DMS53 treated with DMSO at 0.1 percent for 48 hours (cell line): ENCODE results near the gene FGGY.
A peak's percentile ranks its signal among the peaks of the same experiment; 100 is the strongest.
"Not testable (repeated sequence)": the region's sequence is repeated elsewhere in the genome, so short reads cannot be mapped to it uniquely, and the experiment has no call there.

Experiments
- DNase-seq: peaks from one replicate; lab custom pipeline; 2025; ENCODE audit not compliant: unreplicated experiment; lab: John Stamatoyannopoulos, UW

FGGY gene

DNA sequence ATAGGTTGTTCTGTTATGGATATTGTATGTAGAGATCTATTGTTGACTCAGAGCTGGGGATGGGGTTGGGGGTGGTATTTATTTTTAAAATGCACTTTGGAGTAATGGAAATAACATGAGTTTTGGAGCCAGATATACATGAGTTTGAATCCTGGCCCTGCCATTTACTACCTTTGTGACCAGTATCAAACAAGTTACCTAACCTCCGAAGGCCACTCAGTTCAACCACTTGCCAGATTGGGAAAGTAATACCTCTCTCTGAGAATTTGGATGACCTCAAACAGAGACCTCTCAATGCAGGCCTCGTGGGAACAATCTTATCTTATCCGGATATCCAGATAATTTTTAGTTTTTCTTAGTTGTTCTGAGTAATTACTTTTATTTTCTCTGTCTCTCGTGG, 181.0 kb downstream of the FGGY start:
- DNase-seq = no peak

DNA sequence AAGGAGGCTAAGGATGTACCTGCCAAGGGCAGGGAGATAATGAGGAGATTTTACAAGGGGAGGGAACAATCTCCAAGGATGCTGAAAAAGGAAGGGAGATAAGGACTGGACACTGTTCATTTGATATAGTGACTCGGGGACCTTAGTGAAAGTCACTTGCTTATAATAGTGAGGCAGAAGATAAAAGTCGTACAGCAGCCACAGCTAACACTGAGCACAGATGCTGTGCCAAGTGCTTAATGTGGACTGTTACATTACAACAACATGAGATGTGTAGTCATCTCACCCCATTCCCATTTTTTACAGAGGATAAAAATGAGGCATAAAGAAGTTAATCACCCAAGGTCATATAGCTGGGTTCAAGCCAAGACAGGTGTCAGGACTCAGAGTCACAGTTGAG, 181.9 kb downstream of the FGGY start:
- DNase-seq = no peak

DNA sequence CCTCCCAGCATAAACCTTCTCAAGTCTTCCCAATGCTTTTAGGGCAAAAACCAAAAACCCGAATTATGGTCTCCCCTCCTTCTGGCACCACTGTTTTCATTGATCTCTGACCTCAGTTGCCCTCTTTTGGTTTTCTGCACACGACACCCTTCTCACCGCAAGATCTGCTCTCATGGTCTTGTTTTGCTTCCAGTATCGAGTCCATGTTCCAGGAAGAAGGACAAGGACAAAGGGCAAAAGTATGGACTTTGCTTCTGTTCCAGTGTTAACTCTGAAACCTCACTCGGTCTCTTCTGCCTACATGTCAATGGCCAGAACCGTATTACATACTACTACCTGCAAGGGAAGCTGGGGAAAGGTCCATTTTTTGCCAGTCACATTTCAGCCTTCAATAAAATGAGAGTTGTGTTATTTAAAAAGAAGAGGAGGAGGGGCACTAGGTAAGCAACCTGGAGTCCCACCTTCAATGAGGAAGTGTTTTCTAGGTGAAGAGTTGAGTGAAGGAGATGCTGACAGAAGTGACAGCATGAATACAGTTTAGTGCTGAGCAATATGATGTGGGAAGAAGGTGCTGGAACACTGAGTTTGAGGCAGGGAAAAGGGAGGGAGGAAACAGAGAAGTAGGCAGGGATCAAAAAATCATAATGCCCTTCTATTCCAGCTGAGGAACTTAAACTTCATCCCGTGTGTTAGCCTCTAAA, 183.4 kb downstream of the FGGY start:
- DNase-seq = no peak

DNA sequence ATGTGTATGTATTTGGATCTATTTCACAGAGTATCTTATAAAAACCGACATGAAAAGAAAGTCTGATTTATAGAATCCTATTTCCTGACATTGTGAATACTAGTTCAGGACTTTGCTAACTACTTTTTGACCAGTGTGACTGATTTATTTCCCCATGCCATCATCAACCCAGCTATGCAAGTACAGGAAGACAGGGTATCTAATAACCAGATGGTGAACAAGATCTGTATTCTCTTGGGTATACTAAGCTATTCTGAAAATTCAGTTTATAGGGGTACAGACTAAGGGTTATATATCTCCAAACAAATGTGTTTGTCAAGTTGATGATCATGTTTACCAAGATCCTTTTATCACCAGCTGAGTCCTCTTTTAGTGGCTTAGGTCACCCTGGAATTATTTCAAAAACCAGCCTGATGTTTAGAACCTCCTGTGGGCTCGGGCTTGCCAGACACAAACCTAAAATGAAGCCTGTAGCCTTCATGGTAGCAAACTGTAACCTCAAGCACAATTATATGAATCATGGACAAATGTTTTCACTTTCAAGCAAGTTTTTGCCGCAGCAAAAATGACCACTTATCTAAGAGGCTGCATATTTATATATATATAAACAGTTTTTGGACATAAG, 185.1 kb downstream of the FGGY start:
- no peak for DNase-seq

DNA sequence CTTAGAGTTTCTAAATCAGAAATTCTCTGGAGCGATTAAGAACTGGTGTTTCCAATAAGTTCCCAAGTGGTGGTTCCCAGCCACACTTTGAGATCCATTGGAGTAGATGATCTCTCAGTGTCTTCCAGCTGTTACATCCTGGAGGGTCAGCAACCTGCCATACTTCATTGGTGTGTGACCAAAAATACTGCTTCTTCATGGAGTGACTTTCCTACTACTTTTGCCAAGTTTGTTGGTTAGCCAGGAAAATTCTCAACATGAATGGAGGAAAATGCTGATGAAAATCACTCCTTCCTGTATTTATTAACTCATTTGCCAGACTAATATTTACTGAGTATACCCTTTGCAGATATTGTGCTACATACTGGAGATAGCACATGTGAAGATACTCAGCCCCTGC, 186.1 kb downstream of the FGGY start:
- DNase-seq = no peak

DNA sequence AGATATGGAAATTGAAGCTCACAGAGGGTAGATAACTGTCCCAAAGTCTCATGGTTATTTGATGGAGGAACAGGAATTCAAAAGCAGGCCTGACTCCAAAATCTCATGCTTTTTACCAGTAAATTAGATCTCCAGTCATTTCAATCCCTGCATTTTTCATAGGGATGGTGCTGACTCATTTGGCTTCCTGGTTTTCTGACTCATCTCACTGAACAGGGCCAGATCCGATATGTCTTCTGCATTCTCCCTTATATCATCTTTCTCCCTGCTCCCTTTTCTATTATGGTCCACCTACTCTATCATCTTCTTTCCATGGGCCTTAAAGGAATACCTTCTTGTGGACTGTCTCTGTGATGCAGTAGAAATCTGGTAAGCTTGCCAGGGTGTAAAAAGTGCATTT, 187.2 kb downstream of the FGGY start:
- peak; percentile 30 for DNase-seq

DNA sequence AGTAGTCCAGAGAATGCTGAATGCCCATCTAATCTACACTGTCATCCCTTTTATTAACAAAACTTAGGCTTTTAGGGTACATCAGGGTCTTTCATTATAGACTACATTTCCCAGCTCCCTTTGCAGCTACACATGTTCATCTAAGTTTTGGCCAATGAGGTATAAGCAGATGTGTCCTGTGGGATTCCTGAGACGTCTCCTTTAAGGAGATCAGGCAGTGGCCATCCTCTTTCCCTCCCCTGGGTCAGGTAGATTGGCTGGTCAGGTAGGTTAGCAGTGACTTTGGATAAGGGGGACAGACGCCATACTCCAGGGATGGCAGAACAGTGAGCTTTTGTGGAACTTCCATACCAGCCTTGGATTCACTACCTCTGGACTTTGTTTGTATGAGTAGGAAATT, 188.3 kb downstream of the FGGY start:
- DNase-seq = no peak

DNA sequence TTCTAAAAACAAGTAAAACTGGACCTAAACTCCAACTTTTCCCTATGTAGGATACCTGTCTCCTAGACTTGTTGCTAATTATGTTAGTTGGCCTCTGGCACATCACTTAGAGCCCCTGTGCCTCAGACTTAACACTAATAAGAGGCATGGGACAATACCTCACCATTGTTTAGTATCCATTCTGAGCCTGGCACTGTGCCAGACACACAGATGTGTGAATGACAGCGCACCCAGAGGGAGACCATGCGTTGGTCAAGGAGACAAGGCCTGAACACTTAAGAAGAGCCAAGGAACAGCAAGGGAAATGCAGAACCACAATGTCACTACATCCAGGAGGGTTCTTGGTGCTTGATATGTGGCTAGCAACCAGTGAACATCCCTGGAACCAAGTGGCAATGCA, 189.1 kb downstream of the FGGY start:
- DNase-seq = no peak

DNA sequence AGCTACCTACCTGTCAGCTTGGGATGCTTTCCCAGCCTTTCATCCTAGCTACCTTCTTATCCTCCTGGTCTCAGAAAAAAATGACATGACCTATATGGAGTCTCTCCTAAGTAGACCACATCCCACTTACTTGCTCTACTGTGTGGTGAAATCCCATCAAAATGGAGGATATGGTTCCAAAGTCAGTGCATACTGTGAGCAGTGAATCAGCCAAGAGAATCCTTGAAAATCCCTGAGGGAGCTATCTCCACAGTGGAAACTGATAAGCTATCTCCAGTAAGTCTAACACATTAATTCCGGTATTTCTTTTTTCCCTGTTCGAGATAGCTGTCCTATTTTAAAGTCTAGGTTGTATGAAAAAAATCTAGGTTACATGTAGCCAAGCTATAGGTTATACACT, 189.7 kb downstream of the FGGY start:
- no peak for DNase-seq

DNA sequence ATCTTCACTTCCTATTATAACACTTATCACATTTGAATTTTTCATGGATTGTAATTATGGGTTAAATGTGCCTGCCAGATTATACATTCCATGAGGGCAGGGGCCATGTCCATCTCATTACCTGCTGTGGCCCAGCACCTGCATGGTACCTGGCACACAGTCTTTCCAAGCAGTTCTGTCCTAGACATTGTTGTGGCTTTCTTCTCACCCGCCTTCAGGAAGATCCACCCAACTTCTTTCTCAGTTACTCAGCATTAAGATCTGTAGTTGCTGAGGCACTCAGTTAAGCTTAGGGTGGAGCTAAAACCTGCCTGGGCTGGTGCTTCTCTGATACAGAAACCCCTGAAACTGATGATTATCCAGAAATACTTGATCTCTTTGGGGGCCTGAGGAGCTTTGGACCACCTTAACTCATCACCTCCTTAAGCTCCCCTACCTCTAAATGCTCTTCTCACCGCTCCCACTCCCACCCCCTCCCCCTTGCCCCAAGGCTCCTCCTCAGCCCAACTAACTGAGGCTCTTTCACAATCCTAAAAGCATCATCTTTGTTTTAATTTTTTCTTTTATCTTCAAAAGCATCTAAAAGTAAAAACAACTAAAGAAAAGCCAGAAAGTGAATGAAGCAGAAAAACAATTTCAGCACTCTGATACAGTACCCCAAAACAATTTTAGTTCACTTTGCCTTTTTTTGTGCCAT, 190.6 kb downstream of the FGGY start:
- no peak for DNase-seq

DNA sequence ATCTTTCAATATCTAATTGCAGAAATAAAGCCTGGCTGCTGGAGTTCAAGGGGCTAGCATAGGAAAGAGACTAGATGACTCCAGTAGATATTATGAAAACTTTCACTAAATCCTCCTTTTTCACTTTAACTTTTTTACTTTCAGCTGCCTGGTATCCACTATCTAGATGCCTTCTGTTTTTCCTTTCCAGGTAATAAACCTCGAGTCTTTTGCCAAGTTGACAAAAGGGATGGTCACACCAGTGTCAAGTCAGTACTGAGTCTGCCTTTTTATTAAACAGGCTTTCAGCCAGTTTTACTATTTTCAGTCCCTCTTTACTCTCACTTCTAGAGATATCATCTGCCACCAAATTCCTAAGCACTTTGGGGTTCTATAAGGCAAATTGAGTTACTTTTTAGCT, 195.6 kb downstream of the FGGY start:
- DNase-seq = no peak

DNA sequence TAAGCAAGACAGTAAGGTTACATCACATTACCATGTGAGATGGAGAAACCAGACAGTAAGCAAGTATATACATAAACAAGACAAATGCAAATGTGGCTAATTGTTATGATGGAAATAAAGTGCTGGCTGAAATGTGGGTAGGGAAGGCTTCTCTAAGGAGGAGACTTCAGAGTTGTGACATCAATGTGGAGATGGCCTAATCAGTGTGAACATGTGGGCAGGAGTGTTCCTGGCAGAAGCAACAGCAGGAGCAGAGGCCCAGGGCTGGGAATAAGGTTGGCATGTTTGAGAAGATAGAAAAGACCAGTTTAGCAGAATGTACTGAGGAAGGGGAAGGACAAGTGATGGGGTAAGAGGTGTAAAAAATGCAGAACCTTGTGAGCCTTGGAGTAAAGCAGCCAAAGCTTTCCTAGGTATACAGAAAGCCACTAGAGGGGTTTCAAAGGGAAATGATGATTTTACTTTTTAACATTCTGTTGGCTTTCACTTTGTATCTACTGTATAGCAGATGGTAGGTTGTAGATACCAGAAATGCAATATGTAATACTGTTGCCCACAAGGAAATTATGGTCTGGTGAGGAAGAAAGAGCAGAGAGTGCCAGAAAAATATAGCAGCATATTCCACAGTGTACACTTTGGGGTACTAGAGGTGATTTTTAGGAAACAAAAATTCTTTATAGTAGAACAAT, 197.4 kb downstream of the FGGY start:
- DNase-seq = no peak

DNA sequence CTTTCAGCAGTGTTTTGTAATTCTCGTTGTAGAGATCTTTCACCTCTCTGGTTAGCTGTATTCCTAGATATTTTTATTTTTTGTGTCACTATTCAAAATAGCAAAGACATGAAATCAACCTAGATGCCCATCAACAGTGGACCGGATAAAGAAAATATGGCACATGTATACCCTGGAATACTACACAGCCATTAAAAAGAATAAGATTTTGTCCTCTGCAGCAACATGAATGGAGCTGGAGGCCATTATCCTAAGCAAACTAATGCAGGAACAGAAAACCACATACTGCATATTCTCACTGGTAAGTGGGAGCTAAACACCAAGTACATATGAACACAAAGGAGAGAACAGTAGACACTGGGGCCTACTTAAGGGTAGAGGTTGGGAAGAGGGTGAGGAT, 199.3 kb downstream of the FGGY start:
- DNase-seq = not testable (repeated sequence)

DNA sequence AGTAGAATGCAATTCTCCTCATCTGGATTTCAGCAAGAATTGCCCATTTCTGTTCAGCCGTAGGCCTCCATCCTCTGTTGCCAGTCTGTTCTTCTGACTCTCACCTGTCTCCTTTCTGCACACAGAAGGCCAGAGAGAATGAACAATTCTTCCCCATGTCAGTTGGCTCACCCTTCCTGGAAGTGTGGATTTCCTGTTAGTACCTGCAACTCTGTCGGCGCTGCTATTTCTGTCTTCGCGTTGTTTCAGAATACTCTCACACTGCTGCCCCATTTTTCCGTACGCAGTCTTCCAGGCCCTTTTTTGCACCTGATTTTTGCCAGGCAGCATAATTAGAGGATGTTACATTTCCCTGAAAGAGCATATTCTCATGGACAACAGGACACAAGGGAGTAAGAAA, 200.7 kb downstream of the FGGY start:
- DNase-seq = no peak

DNA sequence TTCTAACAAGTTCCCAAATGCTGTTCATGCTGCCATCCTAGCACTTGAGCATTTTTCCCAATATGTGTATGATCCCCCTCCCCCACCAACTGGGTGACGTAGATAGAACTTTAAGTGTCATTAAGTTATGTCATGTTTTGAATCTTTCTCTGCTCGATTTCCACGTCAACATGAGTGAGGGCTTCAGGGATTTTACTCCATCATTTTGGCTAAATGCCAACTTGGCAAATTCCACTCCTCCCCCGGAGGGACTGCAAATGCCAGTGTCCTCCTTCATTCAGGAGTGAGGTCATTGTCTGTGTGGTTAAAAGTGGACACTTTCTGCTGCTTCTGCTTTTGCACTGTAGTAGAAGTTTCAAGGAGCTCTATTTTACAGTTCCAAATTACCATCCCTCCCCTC, 201.7 kb downstream of the FGGY start:
- no peak for DNase-seq

DNA sequence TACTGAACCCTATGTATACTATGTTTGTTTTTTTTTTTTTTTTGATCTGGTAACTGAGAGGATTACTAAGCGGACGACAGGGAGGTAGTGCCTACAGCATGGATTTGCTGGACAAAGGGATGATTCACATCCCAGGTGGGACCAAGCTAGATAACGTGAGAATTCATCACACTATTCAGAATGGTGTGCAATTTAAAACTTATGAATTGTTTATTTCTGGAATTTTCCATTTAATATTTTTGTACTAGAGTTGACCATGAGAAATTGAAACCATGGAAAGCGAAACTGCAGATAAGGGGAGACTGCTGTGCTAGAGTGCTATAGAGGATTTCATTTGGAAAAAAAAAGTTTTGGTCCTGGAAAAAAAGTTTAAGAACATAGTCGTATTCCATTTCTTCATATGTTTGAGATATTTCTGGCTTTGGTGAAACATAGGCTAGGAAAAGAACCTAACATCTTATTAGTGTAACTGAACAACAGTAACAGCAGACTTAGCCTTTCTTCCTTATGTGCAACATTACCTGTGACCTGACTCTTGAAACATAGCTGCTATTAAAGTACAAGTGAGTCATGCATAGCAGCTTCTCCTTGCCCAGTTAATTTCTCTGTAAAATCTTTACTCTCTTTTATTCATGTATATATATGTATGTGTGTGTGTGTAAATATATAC, 202.5 kb downstream of the FGGY start:
- DNase-seq = no peak

DNA sequence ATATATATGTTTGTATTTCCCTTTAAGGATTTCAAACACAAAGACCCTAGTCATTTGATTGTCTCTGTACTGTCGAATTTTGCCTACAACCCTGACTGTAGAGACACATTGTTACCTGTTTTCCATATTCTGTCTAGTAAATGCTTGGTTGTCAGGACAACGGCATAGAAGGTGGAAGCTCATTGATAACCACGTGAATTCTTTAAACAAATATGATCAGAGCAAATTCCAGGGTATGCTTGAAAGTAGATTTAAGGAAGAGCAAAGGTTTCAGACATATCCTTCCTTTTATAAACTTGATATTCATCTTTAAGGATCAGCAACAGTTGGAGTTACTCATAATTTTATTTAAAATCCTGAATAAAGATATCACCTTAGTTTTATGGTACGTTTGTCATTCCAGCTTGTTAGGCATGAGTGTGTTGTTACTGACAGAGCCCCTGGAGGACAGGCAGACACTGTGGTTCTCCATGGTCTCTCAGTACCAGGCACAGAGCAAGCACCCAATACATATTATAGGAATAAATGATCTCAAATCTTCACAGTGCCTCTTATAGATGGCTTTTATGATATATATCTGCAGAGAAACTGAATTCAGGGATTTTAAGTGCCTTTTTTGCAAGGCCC, 203.2 kb downstream of the FGGY start:
- DNase-seq = no peak

DNA sequence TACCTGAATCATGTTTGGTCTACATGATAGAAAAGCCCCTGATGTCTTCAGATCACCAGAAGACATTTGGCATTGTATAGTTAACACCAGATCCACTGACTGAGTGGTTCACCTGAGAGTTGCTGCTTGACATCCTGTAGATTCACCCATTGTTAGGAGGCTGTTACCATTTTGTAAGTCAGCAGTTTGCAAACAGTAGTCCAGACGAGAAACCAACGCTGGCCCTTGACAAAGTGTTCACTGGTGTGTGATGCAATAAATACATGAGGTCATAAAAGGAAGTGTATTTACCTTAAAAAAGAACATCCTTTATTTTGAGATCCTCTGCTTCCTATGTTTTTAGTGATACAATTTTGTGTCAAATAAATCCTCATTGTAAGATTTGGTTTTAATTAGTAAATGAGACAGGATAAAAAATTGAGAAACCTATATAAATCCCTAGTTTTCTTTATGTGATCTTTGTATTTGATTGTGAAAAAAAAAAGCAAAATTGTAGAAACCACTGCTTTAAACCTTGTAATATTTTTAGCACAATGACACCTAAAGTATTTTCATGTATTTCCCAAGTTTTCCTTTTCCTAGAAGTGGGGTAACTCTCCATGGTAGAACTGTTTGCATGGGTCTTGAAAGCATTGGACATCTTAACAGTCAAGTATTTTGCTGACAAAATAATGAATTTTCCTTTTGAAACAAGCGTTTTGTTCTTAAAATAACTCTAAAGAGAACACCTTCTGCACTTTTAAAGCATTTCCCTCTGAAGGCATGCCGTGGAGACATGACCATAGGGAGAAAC, 204.3 kb downstream of the FGGY start:
- DNase-seq = peak; percentile 45

DNA sequence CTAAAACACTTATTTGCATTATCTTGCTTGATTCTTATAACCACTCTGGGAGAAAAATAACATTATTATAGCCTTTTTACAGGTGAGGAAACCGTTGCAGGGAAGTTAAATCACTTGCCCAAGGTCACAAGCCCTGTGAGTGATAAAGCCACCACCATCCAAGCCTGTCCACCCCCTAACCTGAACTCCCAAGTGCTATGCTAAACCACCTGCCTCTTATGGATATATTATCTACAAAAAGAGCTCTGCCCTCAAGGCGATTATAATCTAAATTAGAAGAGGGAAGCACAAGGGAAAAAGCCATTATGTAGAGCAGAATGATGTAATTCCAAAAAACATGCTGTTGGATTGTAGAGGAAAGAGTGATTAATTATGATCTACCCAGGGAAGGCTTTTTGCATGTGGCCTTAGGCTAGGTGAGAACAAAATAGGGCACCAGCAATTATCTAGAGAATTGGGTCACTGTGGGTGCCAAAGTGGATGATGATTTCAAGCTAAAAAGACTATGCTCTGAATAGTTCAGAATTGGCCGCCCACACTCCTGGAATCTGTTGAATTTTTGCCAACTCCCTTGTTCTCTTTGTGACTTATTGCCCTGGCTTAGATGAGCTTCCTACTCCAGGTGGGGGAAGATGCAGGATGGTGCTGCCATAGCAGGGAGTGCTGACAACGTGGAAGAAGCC, 205.3 kb downstream of the FGGY start:
- no peak for DNase-seq

DNA sequence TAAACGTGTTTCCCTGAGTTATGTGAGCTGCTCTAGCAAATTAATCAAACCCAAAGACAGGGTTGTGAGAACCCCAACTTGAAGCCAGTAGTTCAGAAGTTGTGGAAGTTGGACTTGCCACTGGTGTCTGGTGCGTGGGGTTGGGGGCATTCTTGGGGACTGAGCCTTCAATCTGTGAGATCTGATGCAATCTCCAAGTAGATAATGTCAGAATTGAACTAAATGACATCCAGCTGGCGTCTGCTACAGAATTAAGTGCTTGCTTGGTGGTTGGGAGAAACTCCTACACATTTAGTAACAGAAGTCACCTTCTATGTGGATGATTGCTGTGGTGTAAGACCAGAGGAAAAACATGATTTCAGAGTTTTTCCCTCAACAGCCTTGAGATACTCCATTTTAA, 207.4 kb downstream of the FGGY start:
- DNase-seq = no peak
